ENCODE measurements around the gene LSAMP.
"Not testable (repeated sequence)": the region's sequence is repeated elsewhere in the genome, so short reads cannot be mapped to it uniquely, and the experiment has no call there.

LSAMP gene

DNA sequence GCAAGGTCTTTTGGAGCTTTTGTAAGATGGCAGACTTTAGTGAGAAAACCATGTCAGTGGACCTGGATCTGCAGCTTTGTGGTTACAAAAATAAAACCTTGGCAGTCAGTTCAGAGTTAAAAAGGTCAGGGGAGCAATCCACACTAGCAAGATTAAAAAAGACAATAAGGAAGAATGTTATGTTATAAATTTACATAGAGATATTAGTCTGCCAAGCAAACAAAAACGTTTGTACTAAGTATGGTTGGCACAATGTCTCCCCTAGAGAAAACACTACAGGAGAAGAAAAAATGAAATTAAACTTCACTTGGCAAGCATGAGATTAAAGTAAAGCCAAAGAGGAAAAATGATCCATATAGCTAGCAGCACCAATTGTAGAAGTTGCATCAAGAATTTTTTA, 205.0 kb downstream of the LSAMP start:
- no peak for DNase-seq (ENCODE audit: low spot score)

- no peak for DNase-seq (ENCODE audit: low spot score)
Measured at GRCh38 chr3:116238846-116239565, 206.3 kb downstream of the LSAMP start.

DNA sequence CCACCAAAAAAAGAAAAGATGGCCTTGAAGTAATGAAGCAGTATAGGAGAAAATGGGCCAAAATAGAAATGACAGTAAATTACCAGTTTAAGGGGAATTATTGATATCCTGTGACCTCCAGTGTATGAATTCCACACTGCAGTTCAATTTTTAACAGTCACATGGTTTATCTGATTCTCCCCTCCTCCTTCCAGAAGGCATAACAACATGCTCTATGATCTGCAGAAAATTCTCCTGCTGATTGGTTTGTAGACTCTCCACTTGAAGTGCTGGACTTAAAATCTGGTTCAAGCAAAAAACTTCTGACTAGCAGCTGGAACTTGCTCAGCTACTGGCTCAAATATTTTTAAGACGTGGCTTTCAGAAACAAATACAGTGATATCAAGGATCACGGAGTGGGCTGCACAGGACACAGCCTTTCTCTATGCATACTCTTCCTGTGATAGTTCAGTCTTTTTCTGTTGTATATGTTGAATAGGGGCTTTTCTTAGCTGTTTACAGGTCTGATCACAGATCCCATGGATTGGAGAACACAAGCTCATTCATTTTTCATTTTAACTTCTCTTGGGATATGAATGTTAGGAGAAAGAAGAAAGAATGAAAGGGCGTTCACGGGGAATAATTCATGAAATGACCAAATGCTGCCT, 211.5 kb downstream of the LSAMP start:
- no peak for DNase-seq (ENCODE audit: low spot score)

DNA sequence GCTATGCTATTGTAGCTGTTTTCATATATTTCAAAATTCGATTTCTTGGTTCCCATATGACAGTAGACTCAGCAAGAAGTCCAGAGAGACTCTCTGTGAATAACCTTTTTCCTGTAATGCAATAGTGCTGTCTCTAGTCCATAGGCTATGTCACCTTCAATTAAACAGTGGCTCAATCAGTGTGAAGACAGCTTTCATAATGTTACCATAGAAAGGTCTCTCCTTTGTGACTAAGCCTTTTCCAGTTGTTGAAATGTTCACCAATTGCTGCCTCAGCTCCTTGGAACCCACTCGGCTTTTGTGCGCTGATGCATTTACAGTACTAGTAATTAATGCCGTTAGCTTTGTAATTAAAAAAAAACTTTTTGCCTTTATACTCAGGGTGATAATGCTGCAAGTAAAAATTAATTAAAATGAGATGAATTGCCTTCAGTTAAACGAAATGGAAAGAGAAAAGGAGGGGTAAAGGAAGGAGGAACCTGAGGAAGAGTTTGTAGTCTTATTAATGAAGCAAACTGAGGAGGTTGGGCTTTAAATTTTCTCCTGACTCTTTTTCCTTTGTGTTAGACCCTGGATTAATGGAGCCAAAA, 214.8 kb downstream of the LSAMP start:
- DNase-seq (ENCODE audit: low spot score): no peak

DNA sequence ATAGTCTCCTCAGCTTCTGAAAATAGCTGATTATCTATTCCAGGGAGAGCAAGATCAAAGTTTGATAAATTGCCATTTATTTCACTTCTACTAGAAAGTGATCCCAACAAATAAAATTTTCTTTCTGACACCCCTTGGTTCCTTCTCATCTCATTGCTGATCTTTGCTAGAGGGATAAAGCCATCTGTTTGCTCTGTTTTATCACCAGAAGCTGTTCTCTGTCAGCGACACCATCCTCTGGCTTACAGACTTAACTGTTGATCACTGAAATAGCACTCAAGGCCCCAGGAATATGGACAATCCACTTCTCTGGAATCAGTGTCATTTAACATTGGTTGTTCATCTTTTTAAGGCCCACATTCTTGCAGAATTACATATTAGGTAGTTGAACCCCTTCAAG, 219.0 kb downstream of the LSAMP start:
- no peak for DNase-seq (ENCODE audit: low spot score)

DNA sequence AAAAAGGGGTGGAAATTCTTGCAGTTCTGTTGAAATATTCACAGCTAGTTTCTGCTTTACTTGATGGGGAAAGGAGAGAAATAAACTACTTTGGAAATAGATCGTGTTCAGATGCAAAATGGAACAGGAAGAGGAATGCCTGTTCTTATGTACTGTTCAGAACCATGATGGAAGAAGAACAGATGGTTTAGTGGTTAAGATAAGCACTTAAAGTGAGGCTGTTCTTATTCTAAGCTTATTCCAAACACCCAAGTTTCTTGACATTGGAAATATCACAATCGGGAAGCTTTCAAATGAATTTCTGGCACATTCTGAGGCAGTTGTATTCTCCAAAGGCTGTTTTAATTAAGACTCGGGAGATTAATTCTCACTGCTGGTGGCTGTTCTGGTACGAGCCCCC, 228.5 kb downstream of the LSAMP start:
- no peak for DNase-seq (ENCODE audit: low spot score)

GRCh38 chr3:116211901-116212300, 233.4 kb downstream of the LSAMP start:
- no peak for DNase-seq (ENCODE audit: low spot score)

GRCh38 chr3:116208830-116209229, 236.5 kb downstream of the LSAMP start:
- DNase-seq (ENCODE audit: low spot score): not testable (repeated sequence)

- no peak for DNase-seq (ENCODE audit: low spot score)
Measured at GRCh38 chr3:116200956-116201690, 244.2 kb downstream of the LSAMP start.

- no peak for DNase-seq (ENCODE audit: low spot score)
Measured at GRCh38 chr3:116199063-116199462, 246.2 kb downstream of the LSAMP start.

GRCh38 chr3:116198087-116198486, 247.2 kb downstream of the LSAMP start:
- DNase-seq (ENCODE audit: low spot score): no peak

- DNase-seq (ENCODE audit: low spot score): no peak
Measured at GRCh38 chr3:116192464-116192863, 252.8 kb downstream of the LSAMP start.

- DNase-seq (ENCODE audit: low spot score): no peak
Measured at GRCh38 chr3:116191409-116191808, 253.9 kb downstream of the LSAMP start.

DNA sequence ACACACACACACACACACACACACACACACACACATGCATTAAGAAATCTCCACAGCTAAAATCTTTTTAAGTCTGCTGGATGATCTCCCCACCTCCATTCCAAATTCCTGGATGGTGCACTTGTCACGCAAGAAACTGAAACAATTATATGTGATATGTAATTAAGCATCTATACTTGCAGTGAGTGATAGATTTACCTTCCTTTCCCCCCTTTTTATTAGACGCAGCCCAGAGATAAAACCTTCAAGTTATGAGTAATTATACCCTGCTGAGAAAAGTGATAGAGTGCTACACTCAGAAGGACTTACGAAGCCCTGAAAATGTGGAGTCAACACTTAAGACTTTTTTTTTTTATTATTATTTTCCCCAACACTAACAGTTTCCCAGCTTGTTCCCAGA, 255.2 kb downstream of the LSAMP start:
- DNase-seq (ENCODE audit: low spot score): no peak

DNA sequence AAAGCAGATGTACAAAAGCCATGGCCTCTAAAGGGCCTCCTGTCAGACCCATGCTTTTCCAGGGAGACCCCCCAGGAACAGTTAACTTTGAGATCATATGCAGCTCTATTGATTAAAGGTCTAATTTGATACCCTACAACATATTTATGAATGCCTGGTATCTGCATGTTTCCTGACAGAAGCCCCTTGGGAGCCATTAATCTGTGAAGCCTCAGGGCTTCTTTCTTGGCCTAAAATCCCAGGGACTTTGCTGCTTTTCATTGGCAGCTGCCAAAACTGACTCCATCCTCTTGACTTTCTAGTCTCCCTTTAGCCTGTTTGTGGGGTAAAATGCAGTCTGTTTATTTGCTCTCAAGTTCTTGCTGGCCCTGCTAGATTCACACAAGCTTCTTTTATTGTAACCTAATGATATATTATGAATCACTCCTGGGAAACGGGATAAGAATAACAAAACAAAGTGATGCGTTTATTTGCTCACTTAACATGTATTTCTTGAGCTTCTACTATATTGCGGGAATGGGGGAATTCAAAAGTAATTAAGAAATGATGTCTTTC, 257.0 kb downstream of the LSAMP start:
- no peak for DNase-seq (ENCODE audit: low spot score)

DNA sequence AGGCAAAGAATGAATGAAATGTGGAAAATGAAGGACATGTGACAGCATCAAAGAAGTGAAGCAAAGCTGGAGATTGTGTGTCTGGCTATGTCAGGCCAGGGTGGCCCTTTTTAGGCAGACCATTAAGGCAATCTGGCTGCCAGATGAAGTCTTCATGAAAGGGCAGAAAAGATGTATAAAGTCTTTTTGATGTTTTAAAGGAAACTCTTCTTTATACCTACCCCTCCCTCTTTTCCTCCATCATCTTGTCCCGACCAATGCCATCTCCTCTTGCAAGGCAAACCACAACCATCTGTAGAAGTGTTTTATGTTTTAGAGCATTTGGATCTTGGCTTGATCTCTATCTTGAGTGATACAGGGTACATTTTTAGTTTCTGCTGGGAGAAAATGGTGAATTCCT, 259.2 kb downstream of the LSAMP start:
- no peak for DNase-seq (ENCODE audit: low spot score)

DNA sequence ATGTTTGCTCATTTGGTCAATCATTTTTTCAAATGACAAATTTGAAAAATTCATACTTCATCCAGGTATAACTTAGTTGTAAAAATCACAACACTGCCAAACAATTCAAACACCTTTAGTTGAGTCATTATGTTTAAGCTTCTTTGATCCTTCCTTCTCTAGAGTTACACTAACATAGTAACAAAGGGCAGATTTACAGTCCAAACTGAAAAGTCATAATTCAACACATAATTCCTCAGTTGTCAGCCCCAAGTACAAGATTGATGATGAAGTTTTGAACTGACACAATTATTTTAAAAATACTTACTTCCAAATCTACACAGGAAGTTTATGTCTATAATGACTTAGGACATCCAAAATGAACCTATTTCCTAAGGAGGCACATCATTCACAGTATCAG, 264.1 kb downstream of the LSAMP start:
- DNase-seq (ENCODE audit: low spot score): no peak

- DNase-seq (ENCODE audit: low spot score): no peak
Measured at GRCh38 chr3:116179091-116179490, 266.2 kb downstream of the LSAMP start.

- no peak for DNase-seq (ENCODE audit: low spot score)
Measured at GRCh38 chr3:116176974-116177555, 268.2 kb downstream of the LSAMP start.

- DNase-seq (ENCODE audit: low spot score): no peak
Measured at GRCh38 chr3:116166121-116166520, 279.2 kb downstream of the LSAMP start.

DNA sequence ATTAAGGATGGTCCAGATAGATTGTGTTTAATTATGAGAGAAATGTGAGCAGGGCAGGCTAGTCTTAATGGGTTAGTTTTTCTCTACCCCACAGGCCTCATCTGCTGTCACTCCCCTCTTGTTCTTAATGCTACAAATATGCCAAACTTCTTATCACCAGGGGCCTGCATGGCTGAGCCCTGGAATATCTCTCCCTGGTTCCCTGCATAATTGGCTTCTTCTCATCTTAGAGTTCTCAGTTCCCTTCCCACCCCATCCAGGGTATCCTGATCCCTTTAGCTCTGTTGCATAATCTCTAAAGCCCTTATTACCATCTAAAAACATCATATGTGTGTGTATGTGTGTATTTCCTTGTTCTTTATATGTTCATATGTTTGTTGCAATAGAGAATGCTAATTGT, 279.6 kb downstream of the LSAMP start:
- DNase-seq (ENCODE audit: low spot score): no peak

- DNase-seq (ENCODE audit: low spot score): no peak
Measured at GRCh38 chr3:116165135-116165534, 280.2 kb downstream of the LSAMP start.

Measured in hematopoietic multipotent progenitor cell treated with erythropoietin and hydrocortisone succinate and interleukin-3 and kit ligand, for 17 days (in vitro differentiated cells).